Keratinocyte (primary cell): ENCODE data around the gene KBTBD2.

Experiments used
- CTCF ChIP-seq, 3 experiments: IDR thresholded peaks in 1 of 3; conservative IDR thresholded peaks in 1 of 3; optimal IDR thresholded peaks in 1 of 3; 2 replicates in 2 of 3; 3 replicates in 1 of 3; pipeline versions ENCODE3 to v1.5.1; 2011; ENCODE audit warnings: low read length in 3 of 3, mild to moderate bottlenecking in 3 of 3, moderate library complexity in 2 of 3, control low read depth in 1 of 3, inconsistent platforms in 1 of 3; ENCODE audit not compliant: insufficient read depth in 2 of 3; ENCODE audit errors: extremely low read depth in 1 of 3
- EZH2 ChIP-seq: IDR thresholded peaks from one replicate; pipeline ENCODE4 v1.6.1; 2012; ENCODE audit warnings: inconsistent platforms, mild to moderate bottlenecking, low read length, moderate library complexity

GRCh38 chr7:32929430-32930143 lies 38.0 kb upstream of the KBTBD2 start:
- TF ChIP-seq CTCF (optimal IDR thresholded peaks at IDR 0.05 in 1 of 3, IDR thresholded peaks at IDR 0.05 in 1 of 3, conservative IDR thresholded peaks at IDR 0.05 in 1 of 3; ENCODE audit: extremely low read depth in 1 of 3, insufficient read depth in 2 of 3, low read length in 3 of 3) = no peak
- no peak for TF ChIP-seq EZH2
